Osteoblast (primary cell): ENCODE measurements around the gene SPARCL1. TPM values are rescaled to one million over a fixed set of nuclear protein-coding genes. Genes with fewer than 3 reads are reported as not detected.
"Not testable (repeated sequence)": the region's sequence is repeated elsewhere in the genome, so short reads cannot be mapped to it uniquely, and the experiment has no call there.

Source experiments
- DNase-seq: peaks from one replicate; pipeline ENCODE4 v3.0.0; 2011; ENCODE audit warnings: low spot score, mixed read lengths; ENCODE audit not compliant: insufficient read length; ENCODE audit errors: missing footprints
- H2AFZ ChIP-seq: 2 replicates; pipeline ENCODE4 v1.6.0; 2011; ENCODE audit warnings: mild to moderate bottlenecking, low read length
- H3K27ac ChIP-seq: 2 replicates; pipeline ENCODE4 v1.5.1; 2011; ENCODE audit warnings: mild to moderate bottlenecking, low read depth, low read length, moderate library complexity
- H3K27me3 ChIP-seq: 2 replicates; pipeline ENCODE4 v1.6.0; 2012; ENCODE audit warnings: mild to moderate bottlenecking, control low read depth, inconsistent platforms, low read length, moderate library complexity; ENCODE audit not compliant: insufficient read depth
- H3K36me3 ChIP-seq: 2 replicates; pipeline ENCODE4 v1.5.1; 2011; ENCODE audit warnings: mild to moderate bottlenecking, low read length, control low read depth, moderate library complexity; ENCODE audit not compliant: insufficient read depth
- H3K4me1 ChIP-seq: 2 replicates; pipeline ENCODE4 v1.5.1; 2011; ENCODE audit warnings: mild to moderate bottlenecking, low read length, control low read depth, moderate library complexity; ENCODE audit not compliant: insufficient read depth
- H3K4me2 ChIP-seq: 2 replicates; pipeline ENCODE4 v1.6.0; 2011; ENCODE audit warnings: mild to moderate bottlenecking, low read length; ENCODE audit not compliant: insufficient read depth
- H3K4me3 ChIP-seq: fragments of 200-600 bp; sonication (generic); 3 replicates; pipeline ENCODE4 v1.5.1; 2012; ENCODE audit warnings: mild to moderate bottlenecking, low read length, inconsistent platforms; ENCODE audit not compliant: insufficient read depth
- H3K79me2 ChIP-seq: 2 replicates; pipeline ENCODE4 v1.6.0; 2012; ENCODE audit warnings: mild to moderate bottlenecking, low read length, control low read depth, inconsistent platforms; ENCODE audit not compliant: insufficient read depth
- H3K9me3 ChIP-seq: 2 replicates; pipeline ENCODE4 v1.5.1; 2011; ENCODE audit warnings: low read depth, low read length, control low read depth
- H4K20me1 ChIP-seq: 2 replicates; pipeline ENCODE4 v1.6.0; 2012; ENCODE audit warnings: mild to moderate bottlenecking, low read length, control low read depth; ENCODE audit not compliant: insufficient read depth
- total RNA-seq: library from RNA; depleted of rRNA; stranded (reverse); fragments of >200 nt; gene quantifications from 2 replicates; pipeline ENCODE4 v1.2.3, GENCODE V29; 2012
- TF ChIP-seq, protein P1 (sequence below): IDR thresholded peaks from 2 replicates; pipeline ENCODE4 v1.5.1; 2011; ENCODE audit warnings: mild to moderate bottlenecking, low read depth, low read length, moderate library complexity; ENCODE audit errors: extremely low read depth

SPARCL1 gene, protein sequence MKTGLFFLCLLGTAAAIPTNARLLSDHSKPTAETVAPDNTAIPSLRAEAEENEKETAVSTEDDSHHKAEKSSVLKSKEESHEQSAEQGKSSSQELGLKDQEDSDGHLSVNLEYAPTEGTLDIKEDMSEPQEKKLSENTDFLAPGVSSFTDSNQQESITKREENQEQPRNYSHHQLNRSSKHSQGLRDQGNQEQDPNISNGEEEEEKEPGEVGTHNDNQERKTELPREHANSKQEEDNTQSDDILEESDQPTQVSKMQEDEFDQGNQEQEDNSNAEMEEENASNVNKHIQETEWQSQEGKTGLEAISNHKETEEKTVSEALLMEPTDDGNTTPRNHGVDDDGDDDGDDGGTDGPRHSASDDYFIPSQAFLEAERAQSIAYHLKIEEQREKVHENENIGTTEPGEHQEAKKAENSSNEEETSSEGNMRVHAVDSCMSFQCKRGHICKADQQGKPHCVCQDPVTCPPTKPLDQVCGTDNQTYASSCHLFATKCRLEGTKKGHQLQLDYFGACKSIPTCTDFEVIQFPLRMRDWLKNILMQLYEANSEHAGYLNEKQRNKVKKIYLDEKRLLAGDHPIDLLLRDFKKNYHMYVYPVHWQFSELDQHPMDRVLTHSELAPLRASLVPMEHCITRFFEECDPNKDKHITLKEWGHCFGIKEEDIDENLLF
- total RNA-seq, result under 0.01 TPM in 1 of 2 replicates, not detected in the other

DNA sequence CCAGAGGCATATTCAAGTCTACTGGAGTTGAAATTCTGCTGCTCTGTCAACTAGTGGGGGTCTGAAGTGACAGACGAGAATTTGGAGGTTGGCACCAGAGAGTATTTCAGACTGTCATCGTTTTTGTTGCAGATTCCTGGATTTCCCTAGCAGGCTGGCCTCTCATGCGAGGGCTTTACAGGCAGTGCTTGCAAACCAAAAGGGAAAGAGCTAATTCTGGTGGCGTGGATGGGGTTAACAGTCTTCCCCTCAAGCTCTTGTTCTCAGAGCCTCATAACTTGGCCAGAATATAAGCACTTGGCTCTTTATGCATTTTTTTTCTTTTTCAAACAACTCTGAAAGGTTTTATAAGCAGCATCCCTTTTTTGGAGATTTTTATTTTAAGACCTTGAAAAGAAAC, at the start of gene SPARCL1:
TSS of gene SPARCL1 (minus strand) at position 190 of the 400 bp plus-strand sequence. CDS start 29,802 bp downstream, outside the sequence.
- no peaks in the 10 kb centered on the region for H4K20me1 ChIP-seq
- peak within 1 kb of the TSS; percentile 10 for H3K4me2 ChIP-seq
- H3K27me3 ChIP-seq, result no peaks in the 10 kb centered on the region
- H3K27ac ChIP-seq, result no peak within 1 kb of the TSS
- DNase-seq, result no peak
- peaks cover 4% of the 10 kb centered on the region for H3K4me1 ChIP-seq
- TF ChIP-seq, protein P1, sequence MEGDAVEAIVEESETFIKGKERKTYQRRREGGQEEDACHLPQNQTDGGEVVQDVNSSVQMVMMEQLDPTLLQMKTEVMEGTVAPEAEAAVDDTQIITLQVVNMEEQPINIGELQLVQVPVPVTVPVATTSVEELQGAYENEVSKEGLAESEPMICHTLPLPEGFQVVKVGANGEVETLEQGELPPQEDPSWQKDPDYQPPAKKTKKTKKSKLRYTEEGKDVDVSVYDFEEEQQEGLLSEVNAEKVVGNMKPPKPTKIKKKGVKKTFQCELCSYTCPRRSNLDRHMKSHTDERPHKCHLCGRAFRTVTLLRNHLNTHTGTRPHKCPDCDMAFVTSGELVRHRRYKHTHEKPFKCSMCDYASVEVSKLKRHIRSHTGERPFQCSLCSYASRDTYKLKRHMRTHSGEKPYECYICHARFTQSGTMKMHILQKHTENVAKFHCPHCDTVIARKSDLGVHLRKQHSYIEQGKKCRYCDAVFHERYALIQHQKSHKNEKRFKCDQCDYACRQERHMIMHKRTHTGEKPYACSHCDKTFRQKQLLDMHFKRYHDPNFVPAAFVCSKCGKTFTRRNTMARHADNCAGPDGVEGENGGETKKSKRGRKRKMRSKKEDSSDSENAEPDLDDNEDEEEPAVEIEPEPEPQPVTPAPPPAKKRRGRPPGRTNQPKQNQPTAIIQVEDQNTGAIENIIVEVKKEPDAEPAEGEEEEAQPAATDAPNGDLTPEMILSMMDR, result no peak
- no peaks in the 10 kb centered on the region for H3K9me3 ChIP-seq
- H3K4me3 ChIP-seq, result no peak within 1 kb of the TSS
- peak within 1 kb of the TSS; percentile 40 for H2AFZ ChIP-seq
- H3K79me2 ChIP-seq, result no peaks in the 10 kb centered on the region
- no peaks in the 10 kb centered on the region for H3K36me3 ChIP-seq

DNA sequence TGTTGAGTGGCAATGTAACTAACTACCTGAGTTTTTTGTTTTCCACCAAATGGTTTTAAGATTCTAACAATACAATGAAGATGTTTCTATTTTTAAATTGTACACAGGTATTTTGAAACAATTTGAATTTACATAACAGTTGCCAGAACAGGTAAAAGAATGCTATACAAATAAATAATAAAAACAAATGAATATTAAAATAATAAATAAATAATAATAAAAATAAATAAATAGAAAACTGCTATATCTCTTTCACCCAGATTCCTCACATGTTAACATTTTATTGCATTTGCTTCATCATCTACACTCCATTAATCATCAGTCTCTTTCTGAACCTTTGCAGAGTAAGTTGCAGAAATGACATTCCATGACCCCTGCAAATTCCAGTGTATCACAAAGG, 46.8 kb upstream of the SPARCL1 start:
- Histone ChIP-seq H4K20me1 (no peaks in the 10 kb centered on the region), H3K4me1 (peaks cover 4% of the 10 kb centered on the region)

DNA sequence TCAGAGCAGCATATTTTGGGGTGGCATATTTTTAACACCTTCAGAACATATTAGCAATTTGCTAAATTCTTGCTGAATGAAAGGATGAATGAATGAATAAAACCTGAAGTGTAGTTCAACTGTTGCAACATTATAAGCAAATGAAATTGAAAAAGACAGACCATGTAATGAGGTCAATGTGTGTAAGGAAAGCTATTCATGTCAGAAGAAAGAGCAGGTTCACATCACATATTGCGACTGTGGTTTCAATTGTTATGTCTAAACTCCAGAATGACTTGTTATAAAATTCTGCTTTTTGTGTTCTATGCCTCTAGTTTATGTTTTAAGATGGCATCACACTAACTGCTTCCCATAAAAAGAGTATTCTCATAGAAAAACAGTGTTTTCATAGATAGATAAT, 46.2 kb upstream of the SPARCL1 start:
- Histone ChIP-seq H3K4me1 (peaks cover 4% of the 10 kb centered on the region), H3K79me2 (no peaks in the 10 kb centered on the region), H3K4me2 (no peak overlapping the region), H3K27me3 (no peaks in the 10 kb centered on the region), H3K4me3 (no peak overlapping the region), H3K9me3 (no peaks in the 10 kb centered on the region), H3K27ac (no peak overlapping the region), H2AFZ (no peak overlapping the region), H4K20me1 (no peaks in the 10 kb centered on the region), H3K36me3 (no peaks in the 10 kb centered on the region)
- TF ChIP-seq, protein P1, result no peak
- DNase-seq, result no peak

More for the DNA sequence above, 46.8 kb upstream of the SPARCL1 start:
- no peaks in the 10 kb centered on the region for H3K27me3 ChIP-seq
- no peak overlapping the region for H3K27ac ChIP-seq
- H2AFZ ChIP-seq, result no peak overlapping the region
- no peak overlapping the region for H3K4me2 ChIP-seq
- no peak overlapping the region for H3K4me3 ChIP-seq
- no peaks in the 10 kb centered on the region for H3K9me3 ChIP-seq
- H3K36me3 ChIP-seq, result no peaks in the 10 kb centered on the region
- DNase-seq, result no peak
- TF ChIP-seq, protein P1, result no peak
- H3K79me2 ChIP-seq, result no peaks in the 10 kb centered on the region

DNA sequence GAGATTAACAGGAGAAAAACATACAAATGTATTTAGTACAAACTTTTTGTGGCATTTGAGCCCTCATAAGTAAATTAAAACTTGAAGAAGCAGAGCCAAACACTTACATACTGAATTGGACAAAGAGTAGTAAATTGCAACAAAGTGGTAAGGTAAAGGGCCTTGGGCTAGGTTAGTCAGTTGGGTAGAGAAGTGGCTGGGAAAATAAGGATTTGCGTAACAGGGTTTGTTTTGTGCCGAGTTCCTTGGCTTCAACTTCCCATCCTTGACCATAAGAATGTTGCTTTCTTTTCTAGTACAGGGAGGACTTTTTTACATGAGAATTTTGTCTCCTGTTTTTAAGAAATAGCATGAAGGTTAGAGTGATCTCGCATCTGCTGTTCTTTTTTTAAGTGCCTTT, 45.8 kb upstream of the SPARCL1 start:
- no peaks in the 10 kb centered on the region for H3K79me2 ChIP-seq
- H2AFZ ChIP-seq, result no peak overlapping the region
- no peak overlapping the region for H3K4me3 ChIP-seq
- H3K9me3 ChIP-seq, result no peaks in the 10 kb centered on the region
- no peaks in the 10 kb centered on the region for H4K20me1 ChIP-seq
- H3K27ac ChIP-seq, result no peak overlapping the region
- no peak for DNase-seq
- H3K27me3 ChIP-seq, result no peaks in the 10 kb centered on the region
- no peaks in the 10 kb centered on the region for H3K4me1 ChIP-seq
- H3K36me3 ChIP-seq, result no peaks in the 10 kb centered on the region
- TF ChIP-seq, protein P1, result no peak
- H3K4me2 ChIP-seq, result no peak overlapping the region

DNA sequence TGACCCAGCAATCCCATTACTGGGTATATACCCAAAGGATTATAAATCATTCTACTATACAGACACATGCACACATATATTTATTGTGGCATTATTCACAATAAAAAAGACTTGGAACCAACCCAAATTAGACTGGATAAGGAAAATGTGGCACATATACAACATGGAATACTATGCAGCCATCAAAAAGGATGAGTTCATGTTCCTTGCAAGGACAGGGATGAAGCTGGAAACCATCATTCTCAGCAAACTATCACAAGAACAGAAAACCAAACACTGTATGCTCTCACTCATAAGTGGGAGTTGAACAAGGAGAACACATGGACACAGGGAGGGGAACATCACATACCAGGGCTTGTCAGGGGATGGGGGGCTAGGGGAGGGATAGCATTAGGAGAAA, 45.2 kb upstream of the SPARCL1 start:
- DNase-seq, H3K27me3 ChIP-seq, H3K27ac ChIP-seq, H3K9me3 ChIP-seq, H3K36me3 ChIP-seq, H3K4me1 ChIP-seq, H3K79me2 ChIP-seq, H3K4me2 ChIP-seq, H4K20me1 ChIP-seq, H2AFZ ChIP-seq, H3K4me3 ChIP-seq: not testable (repeated sequence)
